Measurements from ENCODE around the gene SNW1.
"Not testable (repeated sequence)": the region's sequence is repeated elsewhere in the genome, so short reads cannot be mapped to it uniquely, and the experiment has no call there.

SNW1 gene

DNA sequence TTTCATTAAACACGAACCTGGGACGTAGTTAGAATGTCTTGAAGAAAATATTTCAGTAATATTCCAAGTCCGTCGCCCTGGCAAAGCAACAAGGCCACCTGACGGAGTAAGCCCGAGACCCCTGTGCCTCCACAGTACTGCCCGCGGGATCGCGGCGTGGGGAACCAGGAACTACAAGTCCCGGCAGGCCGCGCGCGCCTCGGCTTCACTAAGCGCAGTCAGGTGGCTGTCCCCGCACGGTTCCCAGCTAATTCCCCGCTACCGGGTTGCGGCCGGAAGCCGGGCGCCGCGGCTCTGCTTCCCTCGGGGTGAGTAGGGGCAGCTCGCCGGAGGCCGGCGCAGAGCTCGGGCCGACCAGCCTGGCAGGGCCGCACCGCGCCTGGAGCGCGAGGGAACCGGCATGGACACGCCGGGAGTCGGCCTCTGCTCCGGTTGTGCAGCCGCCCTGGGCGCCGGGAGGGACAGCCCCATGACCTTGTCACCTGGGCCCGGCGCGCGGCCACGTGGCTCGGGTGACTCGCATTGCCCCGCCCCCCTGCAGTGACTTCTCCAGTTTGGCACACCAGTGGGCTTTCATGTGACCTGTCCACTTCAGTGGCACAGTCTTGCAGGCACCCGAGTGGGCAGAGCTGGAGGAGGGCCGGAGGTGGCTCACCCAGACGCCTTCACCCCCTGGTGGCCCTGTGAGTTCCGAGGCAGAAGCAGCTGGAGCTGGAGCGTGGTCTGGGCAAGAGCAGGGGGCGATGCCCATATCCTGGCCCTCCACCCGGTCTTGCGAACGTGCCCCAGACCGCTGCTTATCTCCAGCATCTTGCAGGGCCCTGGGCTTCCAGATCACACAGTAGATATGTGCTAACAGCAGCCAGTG lies 39.1 kb upstream of the SNW1 start, which contains the start of gene ADCK1 (continued):
- TF ChIP-seq, protein P1, sequence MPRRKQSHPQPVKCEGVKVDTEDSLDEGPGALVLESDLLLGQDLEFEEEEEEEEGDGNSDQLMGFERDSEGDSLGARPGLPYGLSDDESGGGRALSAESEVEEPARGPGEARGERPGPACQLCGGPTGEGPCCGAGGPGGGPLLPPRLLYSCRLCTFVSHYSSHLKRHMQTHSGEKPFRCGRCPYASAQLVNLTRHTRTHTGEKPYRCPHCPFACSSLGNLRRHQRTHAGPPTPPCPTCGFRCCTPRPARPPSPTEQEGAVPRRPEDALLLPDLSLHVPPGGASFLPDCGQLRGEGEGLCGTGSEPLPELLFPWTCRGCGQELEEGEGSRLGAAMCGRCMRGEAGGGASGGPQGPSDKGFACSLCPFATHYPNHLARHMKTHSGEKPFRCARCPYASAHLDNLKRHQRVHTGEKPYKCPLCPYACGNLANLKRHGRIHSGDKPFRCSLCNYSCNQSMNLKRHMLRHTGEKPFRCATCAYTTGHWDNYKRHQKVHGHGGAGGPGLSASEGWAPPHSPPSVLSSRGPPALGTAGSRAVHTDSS (tag by site-specific recombination; IDR thresholded peaks at IDR 0.05) = no peak
- TF ChIP-seq, protein P2, sequence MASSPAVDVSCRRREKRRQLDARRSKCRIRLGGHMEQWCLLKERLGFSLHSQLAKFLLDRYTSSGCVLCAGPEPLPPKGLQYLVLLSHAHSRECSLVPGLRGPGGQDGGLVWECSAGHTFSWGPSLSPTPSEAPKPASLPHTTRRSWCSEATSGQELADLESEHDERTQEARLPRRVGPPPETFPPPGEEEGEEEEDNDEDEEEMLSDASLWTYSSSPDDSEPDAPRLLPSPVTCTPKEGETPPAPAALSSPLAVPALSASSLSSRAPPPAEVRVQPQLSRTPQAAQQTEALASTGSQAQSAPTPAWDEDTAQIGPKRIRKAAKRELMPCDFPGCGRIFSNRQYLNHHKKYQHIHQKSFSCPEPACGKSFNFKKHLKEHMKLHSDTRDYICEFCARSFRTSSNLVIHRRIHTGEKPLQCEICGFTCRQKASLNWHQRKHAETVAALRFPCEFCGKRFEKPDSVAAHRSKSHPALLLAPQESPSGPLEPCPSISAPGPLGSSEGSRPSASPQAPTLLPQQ (tag by site-specific recombination; IDR thresholded peaks at IDR 0.05) = 0 out of 2 replicates have a peak, but pooled peaks have one; percentile 41
- TF ChIP-seq KLF1 (tag by site-specific recombination; IDR thresholded peaks at IDR 0.05) (no peak), ZNF248 (tag by site-specific recombination; IDR thresholded peaks at IDR 0.05) (no peak), ZNF274 (IDR thresholded peaks at IDR 0.05; ENCODE audit: low read length) (no peak), ZNF274 (tag by site-specific recombination; IDR thresholded peaks at IDR 0.05; ENCODE audit: borderline replicate concordance) (no peak), ZNF184 (tag by site-specific recombination; IDR thresholded peaks at IDR 0.05) (no peak), SCRT1 (tag by site-specific recombination; IDR thresholded peaks at IDR 0.05; ENCODE audit: borderline replicate concordance) (peak; percentile 31; the same call in 1 of the 2 replicates)
- TF ChIP-seq, protein P3, sequence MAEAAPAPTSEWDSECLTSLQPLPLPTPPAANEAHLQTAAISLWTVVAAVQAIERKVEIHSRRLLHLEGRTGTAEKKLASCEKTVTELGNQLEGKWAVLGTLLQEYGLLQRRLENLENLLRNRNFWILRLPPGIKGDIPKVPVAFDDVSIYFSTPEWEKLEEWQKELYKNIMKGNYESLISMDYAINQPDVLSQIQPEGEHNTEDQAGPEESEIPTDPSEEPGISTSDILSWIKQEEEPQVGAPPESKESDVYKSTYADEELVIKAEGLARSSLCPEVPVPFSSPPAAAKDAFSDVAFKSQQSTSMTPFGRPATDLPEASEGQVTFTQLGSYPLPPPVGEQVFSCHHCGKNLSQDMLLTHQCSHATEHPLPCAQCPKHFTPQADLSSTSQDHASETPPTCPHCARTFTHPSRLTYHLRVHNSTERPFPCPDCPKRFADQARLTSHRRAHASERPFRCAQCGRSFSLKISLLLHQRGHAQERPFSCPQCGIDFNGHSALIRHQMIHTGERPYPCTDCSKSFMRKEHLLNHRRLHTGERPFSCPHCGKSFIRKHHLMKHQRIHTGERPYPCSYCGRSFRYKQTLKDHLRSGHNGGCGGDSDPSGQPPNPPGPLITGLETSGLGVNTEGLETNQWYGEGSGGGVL (tag by site-specific recombination; IDR thresholded peaks at IDR 0.05) = no peak
- TF ChIP-seq, protein P4, sequence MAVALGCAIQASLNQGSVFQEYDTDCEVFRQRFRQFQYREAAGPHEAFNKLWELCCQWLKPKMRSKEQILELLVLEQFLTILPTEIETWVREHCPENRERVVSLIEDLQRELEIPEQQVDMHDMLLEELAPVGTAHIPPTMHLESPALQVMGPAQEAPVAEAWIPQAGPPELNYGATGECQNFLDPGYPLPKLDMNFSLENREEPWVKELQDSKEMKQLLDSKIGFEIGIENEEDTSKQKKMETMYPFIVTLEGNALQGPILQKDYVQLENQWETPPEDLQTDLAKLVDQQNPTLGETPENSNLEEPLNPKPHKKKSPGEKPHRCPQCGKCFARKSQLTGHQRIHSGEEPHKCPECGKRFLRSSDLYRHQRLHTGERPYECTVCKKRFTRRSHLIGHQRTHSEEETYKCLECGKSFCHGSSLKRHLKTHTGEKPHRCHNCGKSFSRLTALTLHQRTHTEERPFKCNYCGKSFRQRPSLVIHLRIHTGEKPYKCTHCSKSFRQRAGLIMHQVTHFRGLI (tag by site-specific recombination; IDR thresholded peaks at IDR 0.05) = no peak; the same call in 1 of the 2 replicates

DNA sequence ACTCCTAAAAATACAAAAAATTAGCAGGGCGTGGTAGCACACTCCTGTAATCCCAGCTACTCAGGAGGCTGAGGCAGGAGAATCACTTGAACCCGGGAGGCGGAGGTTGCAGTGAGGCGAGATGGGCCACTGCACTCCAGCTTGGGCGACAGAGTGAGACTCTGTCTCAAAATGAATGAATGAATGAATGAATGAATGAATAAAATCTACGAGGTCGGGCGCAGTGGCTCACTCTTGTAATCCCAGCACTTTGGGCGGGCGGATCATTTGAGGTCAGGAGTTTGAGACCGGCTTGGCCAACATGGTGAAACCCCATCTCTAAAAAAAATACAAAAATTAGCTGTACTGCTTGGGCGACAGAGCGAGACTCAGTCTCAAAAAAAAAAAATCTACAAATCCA lies 38.5 kb upstream of the SNW1 start:
- not testable (repeated sequence) for H3K9me3 ChIP-seq (ENCODE audit: control insufficient read depth, insufficient read depth, low read depth, low read length); H3K36me3 ChIP-seq (ENCODE audit: control insufficient read depth in 2 of 2, insufficient read depth in 1 of 2, low read length in 2 of 2); H3K4me1 ChIP-seq (ENCODE audit: control insufficient read depth, insufficient read depth, low read length)
- peak overlapping the region; percentile 47; the same call in 1 of the 2 replicates for H3K27ac ChIP-seq (ENCODE audit: extremely low read depth, low read depth, low read length)
- peak; percentile 94 for TF ChIP-seq ZNF24 (tag by site-specific recombination; IDR thresholded peaks at IDR 0.05)
- POLR2A ChIA-PET = interaction anchor here (1.2 to 1.3 kb wide), 2 partner anchors 38 to 91 kb away, joined by 4 to 7 read pairs; partner anchors contain the start of gene SNW1
- CTCF ChIA-PET = interaction anchor here (0.7 kb wide), 1 partner anchor 29 kb away, joined by 5 read pairs; no protein-coding TSS in a partner anchor
- H3K4me3 ChIP-seq (ENCODE audit: low read depth, low read length) = peak overlapping the region; percentile 73

DNA sequence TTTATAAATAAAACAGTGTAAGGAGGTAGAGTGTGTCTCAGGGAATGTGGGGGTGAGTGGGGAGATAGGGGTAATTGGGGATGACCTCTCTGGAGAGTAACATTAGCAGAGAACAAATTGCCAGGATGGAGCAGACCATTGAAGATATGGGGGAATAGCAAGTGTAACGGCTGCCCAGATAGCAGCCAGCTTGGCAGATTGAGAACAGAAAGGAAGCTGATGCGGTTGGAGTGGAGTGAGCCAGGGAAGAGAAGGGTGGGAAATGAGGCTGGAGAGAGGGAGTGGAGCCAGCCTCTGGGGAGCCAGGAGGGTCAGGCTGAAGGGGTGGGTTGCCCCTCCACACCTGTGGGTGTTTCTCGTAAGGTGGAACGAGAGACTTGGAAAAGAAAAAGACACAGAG lies 33.4 kb upstream of the SNW1 start:
- H3K4me1 ChIP-seq (ENCODE audit: control insufficient read depth, insufficient read depth, low read length) = no peaks in the 10 kb centered on the region
- no peak for TF ChIP-seq ZNF776 (tag by site-specific recombination; IDR thresholded peaks at IDR 0.05; ENCODE audit: borderline replicate concordance)
- H3K4me3 ChIP-seq (ENCODE audit: low read depth, low read length) = no peak overlapping the region
- ChIA-PET POLR2A (no interaction called here), CTCF (interaction anchor here (0.7 kb wide), 1 partner anchor 1109 kb away, joined by 5 read pairs; no protein-coding TSS in a partner anchor)
- H3K27ac ChIP-seq (ENCODE audit: extremely low read depth, low read depth, low read length) = no peak overlapping the region
- H3K36me3 ChIP-seq (ENCODE audit: control insufficient read depth in 2 of 2, insufficient read depth in 1 of 2, low read length in 2 of 2) = no peaks in the 10 kb centered on the region; a peak in 1 of 3 replicates
- no peaks in the 10 kb centered on the region for H3K9me3 ChIP-seq (ENCODE audit: control insufficient read depth, insufficient read depth, low read depth, low read length)

DNA sequence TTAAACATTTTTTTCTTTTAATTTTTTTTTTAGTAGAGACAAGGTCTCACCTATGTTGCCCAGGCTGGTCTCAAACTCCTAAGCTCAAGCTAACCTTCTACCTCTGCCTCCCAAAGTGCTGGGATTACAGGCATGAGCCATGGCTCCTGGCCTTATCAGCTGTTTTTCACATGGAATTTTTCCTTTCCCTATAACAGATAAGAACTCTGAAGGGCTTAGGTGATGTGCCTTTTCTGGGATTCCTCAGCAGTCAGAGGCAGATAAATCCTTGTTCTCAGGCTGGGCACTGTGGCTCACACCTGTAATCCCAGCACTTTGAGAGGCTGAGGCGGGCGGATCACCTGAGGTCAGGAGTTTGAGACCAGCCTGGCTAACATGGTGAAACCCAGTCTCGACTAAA lies 32.3 kb upstream of the SNW1 start:
- POLR2A ChIA-PET; H3K4me3 ChIP-seq (ENCODE audit: low read depth, low read length); H3K9me3 ChIP-seq (ENCODE audit: control insufficient read depth, insufficient read depth, low read depth, low read length); CTCF ChIA-PET; H3K27ac ChIP-seq (ENCODE audit: extremely low read depth, low read depth, low read length); H3K36me3 ChIP-seq (ENCODE audit: control insufficient read depth in 2 of 2, insufficient read depth in 1 of 2, low read length in 2 of 2); H3K4me1 ChIP-seq (ENCODE audit: control insufficient read depth, insufficient read depth, low read length): not testable (repeated sequence)
